Sigmoid colon (tissue), 4 donors: ENCODE measurements around the gene GRIK5.

Experiments
- CTCF ChIP-seq, 4 experiments: fragments of 450-650 bp in 3 of 4; fragments of 200-600 bp in 1 of 4; IDR thresholded peaks; one replicate each; pipeline ENCODE4 v1.5.1; 2016 to 2019; ENCODE audit warnings: antibody characterized with exemption in 4 of 4, mild to moderate bottlenecking in 3 of 4, moderate library complexity in 2 of 4
- POLR2A ChIP-seq, 2 donors: fragments of 450-650 bp; IDR thresholded peaks; one replicate each; pipeline ENCODE4 v1.6.1; 2016; ENCODE audit warnings: antibody characterized with exemption in 2 of 2, mild to moderate bottlenecking in 2 of 2, moderate library complexity in 2 of 2
- POLR2AphosphoS5 ChIP-seq, 4 donors: sonication (generic); formaldehyde crosslinking; IDR thresholded peaks; one replicate each; pipeline ENCODE4 v1.6.1; 2017; ENCODE audit warnings: antibody characterized with exemption in 4 of 4

- TF ChIP-seq CTCF (IDR thresholded peaks at IDR 0.05) (no peak), POLR2AphosphoS5 (IDR thresholded peaks at IDR 0.05) (no peak), POLR2A (IDR thresholded peaks at IDR 0.05) (no peak)
These were observed 88.3 kb downstream of the GRIK5 start for GRCh38 chr19:41981724-41982123.
